Kidney epithelial cell (primary cell): ENCODE measurements around the gene VPS37D. TPM values are rescaled to one million over a fixed set of nuclear protein-coding genes. Genes with fewer than 3 reads are reported as not detected.

Experiments
- DNase-seq: peaks from one replicate; pipeline ENCODE4 v3.0.0-alpha.2; 2010; ENCODE audit warnings: low read depth
- H3K27me3 ChIP-seq: 2 replicates; pipeline ENCODE4 v1.6.0; 2011; ENCODE audit warnings: low read length; ENCODE audit not compliant: control insufficient read depth, insufficient read depth
- H3K36me3 ChIP-seq: 2 replicates; pipeline ENCODE4 v1.5.1; 2011; ENCODE audit warnings: low read length; ENCODE audit not compliant: control insufficient read depth, insufficient read depth
- H3K4me3 ChIP-seq: 2 replicates; pipeline ENCODE4 v1.5.1; 2011; ENCODE audit warnings: low read depth, mild to moderate bottlenecking, control low read depth, low read length
- total RNA-seq: library from RNA; depleted of rRNA; stranded (reverse); fragments of >200 nt; gene quantifications from 2 replicates; pipeline ENCODE4 v1.2.3, GENCODE V29; 2015
- TF ChIP-seq, protein P1 (sequence below): IDR thresholded peaks from 2 replicates; pipeline ENCODE4 v1.5.1; 2011; ENCODE audit warnings: mild to moderate bottlenecking, moderate library complexity, low read length, control low read depth, inconsistent platforms; ENCODE audit not compliant: insufficient read depth, poor library complexity, severe bottlenecking

The VPS37D gene
- total RNA-seq, 1 donor from 2014 or later = 9.0 TPM

- no peak overlapping the region for H3K4me3 ChIP-seq
- TF ChIP-seq, protein P1, sequence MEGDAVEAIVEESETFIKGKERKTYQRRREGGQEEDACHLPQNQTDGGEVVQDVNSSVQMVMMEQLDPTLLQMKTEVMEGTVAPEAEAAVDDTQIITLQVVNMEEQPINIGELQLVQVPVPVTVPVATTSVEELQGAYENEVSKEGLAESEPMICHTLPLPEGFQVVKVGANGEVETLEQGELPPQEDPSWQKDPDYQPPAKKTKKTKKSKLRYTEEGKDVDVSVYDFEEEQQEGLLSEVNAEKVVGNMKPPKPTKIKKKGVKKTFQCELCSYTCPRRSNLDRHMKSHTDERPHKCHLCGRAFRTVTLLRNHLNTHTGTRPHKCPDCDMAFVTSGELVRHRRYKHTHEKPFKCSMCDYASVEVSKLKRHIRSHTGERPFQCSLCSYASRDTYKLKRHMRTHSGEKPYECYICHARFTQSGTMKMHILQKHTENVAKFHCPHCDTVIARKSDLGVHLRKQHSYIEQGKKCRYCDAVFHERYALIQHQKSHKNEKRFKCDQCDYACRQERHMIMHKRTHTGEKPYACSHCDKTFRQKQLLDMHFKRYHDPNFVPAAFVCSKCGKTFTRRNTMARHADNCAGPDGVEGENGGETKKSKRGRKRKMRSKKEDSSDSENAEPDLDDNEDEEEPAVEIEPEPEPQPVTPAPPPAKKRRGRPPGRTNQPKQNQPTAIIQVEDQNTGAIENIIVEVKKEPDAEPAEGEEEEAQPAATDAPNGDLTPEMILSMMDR = no peak
- peaks cover 39% of the 10 kb centered on the region for H3K27me3 ChIP-seq
- DNase-seq = no peak
- H3K36me3 ChIP-seq = no peaks in the 10 kb centered on the region
Observed at GRCh38 chr7:73628504-73628903, 39.1 kb upstream of the VPS37D start.

DNA sequence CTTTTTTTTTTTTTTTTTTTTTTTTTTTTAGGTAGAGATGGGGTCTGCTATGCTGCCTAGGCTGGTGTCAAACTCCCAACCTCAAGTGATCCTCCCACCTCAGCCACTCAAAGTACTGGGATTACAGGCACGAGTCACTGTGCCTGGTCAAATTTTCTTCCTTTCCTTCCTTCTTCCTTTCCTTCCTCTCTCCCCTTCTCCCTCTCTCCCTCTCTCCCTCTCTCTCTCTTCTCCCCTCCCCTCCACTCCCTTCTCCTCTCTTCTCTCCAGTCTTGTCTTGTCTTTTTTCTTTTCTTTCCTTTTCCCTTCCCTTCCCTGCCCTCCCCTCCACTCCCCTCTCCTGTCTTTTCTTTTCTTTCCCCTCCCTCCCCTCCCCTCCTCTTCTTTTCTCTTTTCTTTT lies 36.1 kb upstream of the VPS37D start:
- Histone ChIP-seq H3K36me3 (no peaks in the 10 kb centered on the region), H3K4me3 (no peak overlapping the region), H3K27me3 (peaks cover 21% of the 10 kb centered on the region)
- no peak for DNase-seq
- TF ChIP-seq, protein P1 = no peak

DNA sequence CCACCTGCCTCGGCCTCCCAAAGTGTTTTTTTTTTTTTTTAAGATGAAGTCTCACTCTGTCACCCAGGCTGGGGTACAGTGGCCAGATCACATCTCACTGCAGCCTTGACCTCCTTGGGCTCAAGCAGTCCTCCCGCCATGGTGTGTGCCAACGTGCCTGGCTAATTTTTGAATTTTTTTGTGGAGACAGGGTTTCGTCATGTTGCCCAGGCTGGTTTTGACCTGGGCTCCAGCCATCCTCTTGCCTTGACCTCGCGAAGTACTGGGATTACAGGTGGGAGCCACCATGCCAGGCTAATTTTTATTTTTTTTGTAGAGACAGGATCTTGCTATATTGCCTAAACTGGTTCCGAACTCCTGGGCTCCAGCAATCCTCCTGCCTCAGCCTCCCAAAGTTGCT lies 34.3 kb upstream of the VPS37D start:
- no peaks in the 10 kb centered on the region for H3K36me3 ChIP-seq
- peaks cover 7% of the 10 kb centered on the region for H3K27me3 ChIP-seq
- DNase-seq = no peak
- TF ChIP-seq, protein P1 = no peak
- no peak overlapping the region for H3K4me3 ChIP-seq

GRCh38 chr7:73633844-73634243 lies 33.8 kb upstream of the VPS37D start:
- TF ChIP-seq, protein P1 = no peak
- no peak overlapping the region for H3K4me3 ChIP-seq
- peaks cover 3% of the 10 kb centered on the region for H3K27me3 ChIP-seq
- H3K36me3 ChIP-seq = no peaks in the 10 kb centered on the region
- no peak for DNase-seq

DNA sequence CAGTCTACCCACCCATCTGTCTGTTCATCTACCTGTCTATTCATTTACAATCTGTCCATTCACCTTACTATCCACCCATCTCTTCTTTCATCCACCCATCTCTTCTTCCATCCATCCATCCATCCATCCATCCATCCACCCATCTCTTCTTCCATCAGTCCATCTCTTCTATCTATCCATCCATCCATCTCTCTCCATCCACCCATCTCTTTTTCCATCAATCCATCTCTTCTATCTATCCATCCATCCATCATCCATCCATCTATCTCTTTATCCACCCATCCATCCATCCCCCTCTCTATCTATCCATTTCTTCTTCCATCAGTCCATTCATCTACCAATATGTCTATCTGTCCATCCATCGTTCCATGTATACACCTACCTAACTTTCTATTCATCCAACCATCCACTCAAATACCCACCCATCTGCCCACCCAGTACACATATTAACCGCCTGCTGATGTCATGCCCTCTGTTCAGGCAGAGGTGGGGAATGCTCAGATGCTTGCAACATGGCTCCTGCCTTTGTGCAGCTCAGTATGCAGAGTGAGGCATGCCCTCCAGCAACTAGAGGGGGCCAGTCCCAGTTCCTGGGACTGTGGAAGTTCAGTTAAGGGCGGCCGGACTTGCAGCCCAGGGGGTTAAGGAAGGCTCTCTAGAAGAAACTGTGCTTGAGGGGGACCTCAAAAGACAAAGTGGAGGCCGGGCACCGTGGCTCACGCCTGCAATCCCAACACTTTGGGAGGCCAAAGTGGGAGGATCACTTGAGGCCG lies 32.0 kb upstream of the VPS37D start:
- H3K36me3 ChIP-seq = no peaks in the 10 kb centered on the region
- peaks cover 3% of the 10 kb centered on the region for H3K27me3 ChIP-seq
- no peak for DNase-seq
- TF ChIP-seq, protein P1 = no peak
- no peak overlapping the region for H3K4me3 ChIP-seq

GRCh38 chr7:73638911-73639310 lies 28.7 kb upstream of the VPS37D start:
- H3K27me3 ChIP-seq = peaks cover 3% of the 10 kb centered on the region
- TF ChIP-seq, protein P1 = no peak
- no peak for DNase-seq

More at GRCh38 chr7:73638911-73639310, 28.7 kb upstream of the VPS37D start:
- Histone ChIP-seq H3K36me3 (no peaks in the 10 kb centered on the region), H3K4me3 (no peak overlapping the region)
